ENCODE results near the gene CEP55. TPM values are rescaled to one million over a fixed set of nuclear protein-coding genes. Genes with fewer than 3 reads are reported as not detected.
"Not testable (repeated sequence)": the region's sequence is repeated elsewhere in the genome, so short reads cannot be mapped to it uniquely, and the experiment has no call there.

Gene CEP55
- total RNA-seq, 1 experiment from 2014 or later, result 87.9 TPM

DNA sequence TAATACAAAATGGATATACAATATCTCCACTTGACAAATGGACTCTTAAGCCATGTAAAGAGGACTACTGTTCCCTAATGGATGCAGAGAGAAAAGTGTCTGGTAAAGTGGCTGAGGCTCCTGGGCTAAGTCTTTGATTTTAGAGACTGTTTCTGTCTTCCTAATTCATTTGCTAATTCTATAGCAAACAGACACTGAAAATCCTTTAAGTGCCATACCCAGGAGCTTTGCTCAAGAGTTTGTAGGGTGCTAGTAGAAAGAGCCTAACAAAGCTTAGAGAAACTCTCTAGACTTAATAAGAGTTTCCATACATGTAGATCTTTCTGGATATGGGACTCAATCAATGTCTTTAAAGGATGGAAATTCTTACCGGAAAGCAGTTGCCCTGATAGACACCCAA is 16.7 kb downstream of the CEP55 start:
- DNase-seq (ENCODE audit: low read depth), result no peak

DNA sequence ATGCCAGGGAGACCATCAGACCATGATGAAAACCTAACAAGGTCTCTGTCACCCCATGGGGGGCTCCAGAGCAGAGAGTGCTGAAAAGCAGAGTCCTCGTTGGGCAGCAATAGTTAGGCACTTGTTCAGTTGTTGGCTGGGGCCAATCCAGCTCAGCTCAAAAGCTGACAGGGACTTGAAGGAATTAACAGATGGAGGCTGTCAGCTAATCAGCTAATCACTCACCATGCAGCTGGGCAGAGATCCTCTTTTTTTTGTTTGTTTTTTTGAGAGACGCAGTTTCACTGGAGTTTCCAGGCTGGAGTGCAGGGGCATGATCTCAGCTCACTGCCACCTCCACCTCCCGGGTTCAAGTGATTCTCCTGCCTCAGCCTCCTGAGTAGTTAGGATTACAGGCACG is 18.1 kb downstream of the CEP55 start:
- DNase-seq (ENCODE audit: low read depth), result no peak

DNA sequence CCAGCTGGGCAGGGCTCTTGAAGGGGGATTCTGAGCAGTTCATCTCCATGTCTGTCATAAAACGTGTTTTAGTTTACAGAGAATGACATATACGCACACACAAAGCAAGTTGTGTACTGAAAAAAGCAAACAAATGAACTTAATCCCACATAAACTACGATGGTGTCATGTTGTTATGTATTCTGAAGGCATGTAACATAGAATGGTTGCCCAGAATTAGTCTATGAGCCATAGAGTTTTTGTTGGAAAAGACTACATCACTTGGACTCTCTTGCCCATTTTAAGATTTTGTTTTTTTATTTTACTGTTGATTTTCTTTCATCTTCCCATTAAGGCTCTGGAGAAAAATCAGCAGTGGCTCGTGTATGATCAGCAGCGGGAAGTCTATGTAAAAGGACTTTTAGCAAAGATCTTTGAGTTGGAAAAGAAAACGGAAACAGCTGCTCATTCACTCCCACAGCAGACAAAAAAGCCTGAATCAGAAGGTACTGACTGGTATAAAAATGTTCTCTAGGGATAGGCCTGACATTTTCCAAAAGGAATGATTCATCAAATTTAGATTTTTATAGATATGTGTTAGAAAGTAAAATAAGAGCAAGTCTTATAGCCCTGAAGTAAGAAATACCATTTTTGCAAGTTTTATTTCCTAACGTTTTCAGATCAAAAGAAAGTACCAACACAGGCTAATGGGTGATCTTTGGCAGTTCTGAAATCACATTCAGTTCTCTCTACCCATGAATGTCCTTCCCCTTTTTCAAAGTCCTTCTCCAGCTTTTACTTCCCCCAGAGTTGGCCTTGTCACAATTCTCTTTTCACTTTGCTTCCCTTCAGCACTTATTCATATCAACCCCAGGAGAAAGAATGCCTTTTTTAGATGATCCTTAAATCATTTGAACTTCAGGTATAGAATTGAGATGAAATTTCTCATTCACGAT is 18.9 kb downstream of the CEP55 start:
- no peak for DNase-seq (ENCODE audit: low read depth)

DNA sequence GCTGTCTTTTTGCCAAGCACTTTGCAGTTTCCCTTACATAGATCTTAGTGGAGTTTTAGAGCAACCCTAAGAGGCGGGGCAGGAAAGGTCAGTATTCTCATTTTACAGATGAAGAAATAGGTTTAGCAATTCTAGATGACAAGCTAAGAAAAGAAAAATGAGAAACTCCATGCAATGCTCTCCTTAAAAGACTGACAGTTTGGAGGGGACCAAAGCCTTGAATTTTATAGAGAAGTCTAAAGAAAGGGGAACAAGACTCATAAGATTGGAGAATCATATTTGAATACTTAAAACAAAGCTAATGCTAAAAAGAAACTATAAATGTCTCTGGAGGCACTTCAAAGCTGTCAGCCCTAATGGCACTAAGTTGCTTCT is 19.6 kb downstream of the CEP55 start:
- DNase-seq (ENCODE audit: low read depth), result no peak

DNA sequence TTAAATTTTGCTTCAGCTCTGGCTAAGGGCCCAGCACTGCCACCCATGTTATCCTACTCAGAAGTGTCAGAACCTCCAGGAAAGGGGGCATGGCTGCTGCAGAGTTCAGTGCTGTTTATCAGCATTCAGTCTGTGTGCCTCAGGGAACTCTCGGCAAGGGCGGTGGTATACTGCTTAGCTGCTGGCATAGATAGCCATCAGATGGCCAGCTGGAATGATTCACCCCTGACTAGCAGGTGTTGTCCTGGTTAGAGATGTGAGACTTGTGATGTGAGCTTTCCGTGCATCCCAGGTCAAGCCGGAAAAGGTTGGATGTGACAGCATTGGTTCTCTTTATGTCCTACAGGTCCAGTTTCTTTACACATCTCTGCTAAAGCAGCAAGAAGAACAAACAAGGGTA is 22.1 kb downstream of the CEP55 start:
- DNase-seq (ENCODE audit: low read depth), result no peak

DNA sequence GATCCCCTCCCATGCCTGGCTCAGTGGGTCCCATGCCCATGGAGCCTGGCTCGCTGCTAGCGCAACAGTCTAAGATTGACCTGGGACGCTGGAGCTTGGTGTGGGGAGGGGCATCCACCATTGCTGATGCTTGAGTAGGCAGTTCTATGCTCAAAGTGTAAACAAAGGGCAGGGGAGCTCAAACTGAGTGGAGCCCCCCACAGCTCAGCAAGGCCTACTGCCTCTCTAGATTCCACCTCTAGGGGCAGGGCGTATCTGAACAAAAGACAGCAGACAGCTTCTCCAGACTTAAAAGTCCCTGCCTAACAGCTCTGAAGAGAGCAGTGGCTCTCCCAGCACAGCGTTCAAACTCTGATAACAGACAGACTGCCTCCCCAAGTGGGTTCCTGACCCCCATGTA is 38.9 kb downstream of the CEP55 start:
- DNase-seq (ENCODE audit: low read depth), result no peak

DNA sequence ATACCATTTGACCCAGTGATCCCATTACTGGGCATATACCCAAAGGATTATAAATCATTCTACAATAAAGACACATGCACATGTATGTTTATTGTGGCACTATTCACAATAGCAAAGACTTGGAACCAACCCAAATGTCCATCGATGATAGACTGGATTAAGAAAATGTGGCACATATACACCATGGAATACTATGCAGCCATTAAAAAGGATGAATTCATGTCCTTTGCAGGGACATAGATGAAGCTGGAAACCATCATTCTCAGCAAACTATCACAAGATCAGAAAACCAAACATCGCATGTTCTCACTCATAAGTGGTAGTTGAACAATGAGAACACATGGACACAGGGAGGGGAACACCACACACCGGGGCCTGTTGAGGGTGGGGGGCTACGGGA is 44.5 kb downstream of the CEP55 start:
- DNase-seq (ENCODE audit: low read depth), result not testable (repeated sequence)

DNA sequence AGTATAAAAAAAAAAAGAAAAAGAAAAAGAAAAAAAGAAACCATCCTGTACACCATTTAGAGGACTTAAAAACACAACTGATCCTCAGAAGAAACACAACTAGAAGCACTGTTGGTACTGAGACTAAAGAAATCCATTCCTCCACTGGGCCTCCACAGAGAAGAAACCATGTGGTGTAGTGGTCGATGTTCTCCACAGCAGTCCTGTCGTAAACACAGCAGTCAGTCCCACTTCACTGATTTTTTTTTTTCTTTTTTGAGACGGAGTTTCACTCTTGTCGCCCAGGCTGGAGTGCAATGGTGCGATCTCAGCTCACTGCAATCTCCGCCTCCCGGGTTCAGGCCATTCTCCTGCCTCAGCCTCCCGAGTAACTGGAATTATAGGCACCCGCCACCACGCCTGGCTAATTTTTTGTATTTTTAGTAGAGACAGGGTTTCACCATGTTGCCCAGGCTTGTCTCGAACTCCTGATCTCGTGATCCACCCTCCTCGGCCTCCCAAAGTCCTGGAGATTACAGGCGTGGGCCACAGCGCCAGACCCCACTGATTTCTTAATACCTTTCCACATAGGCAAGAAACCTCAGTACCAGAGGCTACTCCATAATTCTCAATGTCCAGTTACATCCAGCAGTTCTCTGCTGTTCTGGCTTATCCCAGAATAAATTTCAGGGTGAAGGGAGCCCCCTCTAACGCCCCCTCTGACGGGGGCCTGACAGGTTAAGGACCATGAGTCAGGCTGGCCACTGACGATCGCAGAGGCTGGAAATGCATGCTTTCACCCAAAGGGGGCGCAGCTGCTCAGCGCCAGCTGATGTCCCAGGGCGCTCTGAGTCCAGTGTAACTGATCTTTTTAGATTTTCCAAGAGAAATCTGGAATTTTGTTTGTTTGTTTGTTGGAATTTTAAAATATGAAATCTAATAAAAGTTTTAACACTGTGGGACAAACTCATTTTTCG is 45.3 kb downstream of the CEP55 start:
- DNase-seq (ENCODE audit: low read depth), result peak; percentile 41

DNA sequence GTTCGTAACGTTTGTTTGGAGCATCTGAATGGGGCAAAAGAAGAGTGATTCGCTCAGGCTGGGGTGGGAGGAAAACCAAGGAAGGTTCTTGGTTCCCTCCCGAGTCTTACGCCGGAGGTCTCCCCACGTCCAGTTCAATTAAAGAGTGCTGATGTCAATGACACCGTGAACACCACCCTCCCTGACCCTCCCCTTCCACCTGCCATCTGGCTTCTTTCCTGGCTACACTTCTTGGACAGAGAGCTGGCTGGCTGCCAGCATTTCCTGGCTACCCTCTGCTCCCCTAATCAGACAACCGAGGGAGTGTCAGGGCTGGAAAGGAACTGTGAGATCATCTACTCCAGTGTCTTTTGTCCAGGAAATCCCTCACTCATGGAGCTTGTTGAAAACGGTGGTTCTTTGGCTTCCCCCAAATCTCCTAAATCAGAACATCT is 46.0 kb downstream of the CEP55 start:
- peak; percentile 32 for DNase-seq (ENCODE audit: low read depth)

DNA sequence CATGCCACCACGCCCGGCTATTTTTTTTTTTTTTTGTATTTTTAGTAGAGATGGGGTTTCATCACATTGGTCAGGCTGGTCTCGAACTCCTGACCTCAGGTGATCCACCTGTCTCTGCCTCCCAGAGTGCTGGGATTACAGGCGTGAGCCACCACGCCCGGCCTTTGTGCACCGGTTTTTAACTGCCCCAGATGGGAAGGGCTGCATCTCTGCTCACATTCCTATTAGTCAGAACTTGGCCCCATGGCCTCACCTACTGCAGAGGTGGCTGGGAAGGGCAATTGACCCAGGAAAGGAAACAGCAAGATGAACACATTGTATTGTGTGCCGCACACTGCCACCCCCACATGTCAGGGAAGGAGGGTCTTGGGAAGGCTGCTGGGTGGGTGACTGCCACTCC is 50.6 kb downstream of the CEP55 start:
- not testable (repeated sequence) for DNase-seq (ENCODE audit: low read depth)

DNA sequence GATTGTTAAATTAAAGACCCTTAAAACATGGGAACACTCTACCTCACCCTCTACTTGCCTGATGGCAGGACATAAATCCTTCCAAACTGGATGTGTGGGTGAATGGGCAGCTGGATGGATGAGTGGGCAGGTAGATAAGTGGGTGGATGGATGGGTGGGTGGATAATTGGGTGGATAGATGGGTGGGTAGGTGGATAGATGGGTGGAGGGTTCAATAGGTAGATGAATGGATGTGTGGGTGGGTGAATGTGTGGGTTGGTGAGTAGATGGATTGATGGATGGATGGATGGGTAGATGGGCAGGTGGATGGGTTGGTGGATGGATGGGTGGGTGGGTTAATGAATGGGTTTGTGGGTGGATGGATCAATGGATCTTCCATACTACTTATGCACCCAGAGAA is 51.1 kb downstream of the CEP55 start:
- no peak for DNase-seq (ENCODE audit: low read depth)

DNA sequence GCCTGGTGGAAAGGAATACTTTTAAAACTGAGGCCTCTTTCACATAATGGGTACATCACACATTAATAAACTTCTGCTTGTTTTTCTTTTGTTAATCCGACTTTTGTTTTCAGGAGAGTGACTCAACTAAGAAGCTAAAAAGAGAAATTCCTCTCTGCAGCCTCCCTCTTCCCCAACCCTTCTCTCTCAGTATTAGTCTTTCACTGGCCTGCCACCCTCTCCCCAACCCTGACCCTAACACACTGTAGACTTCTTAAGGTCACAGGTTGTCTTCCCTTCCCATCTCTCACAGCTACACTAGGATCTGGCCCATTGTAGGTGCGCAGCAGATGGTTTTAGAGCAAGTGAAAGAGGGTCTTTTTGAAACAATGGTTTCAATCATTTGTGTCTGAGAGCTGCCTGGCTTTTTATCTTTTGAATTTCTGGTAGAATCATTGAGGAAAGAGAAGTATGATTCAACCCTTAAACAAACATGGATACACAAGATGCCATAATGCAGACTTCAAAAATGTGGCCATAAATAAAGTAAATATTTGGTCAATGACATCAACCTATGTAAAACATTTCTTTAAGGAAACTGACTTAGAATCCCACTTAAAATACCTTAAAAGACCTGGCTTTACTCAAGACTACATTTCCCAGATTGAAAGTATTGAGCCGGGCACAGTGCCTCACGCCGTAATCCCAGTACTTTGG is 52.1 kb downstream of the CEP55 start:
- DNase-seq (ENCODE audit: low read depth), result no peak

DNA sequence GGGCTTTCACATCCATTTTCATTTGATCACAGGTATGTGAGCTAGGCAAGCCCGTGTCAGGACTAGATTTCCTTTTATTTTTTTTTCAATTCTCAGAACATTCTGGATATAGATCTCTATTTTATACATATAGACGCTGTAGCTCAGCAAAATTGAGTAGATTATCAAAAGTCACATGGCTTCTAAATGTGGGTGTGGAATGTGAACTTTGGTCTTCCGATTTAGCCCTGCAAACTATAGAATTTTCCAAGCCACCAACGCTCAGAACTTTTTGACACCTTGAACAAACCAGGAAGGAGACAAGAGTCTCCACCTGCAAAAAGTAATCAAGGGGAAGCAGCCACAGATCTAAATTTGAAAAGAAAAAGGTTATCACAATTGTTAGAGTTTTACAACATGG is 54.2 kb downstream of the CEP55 start:
- DNase-seq (ENCODE audit: low read depth), result no peak

DNA sequence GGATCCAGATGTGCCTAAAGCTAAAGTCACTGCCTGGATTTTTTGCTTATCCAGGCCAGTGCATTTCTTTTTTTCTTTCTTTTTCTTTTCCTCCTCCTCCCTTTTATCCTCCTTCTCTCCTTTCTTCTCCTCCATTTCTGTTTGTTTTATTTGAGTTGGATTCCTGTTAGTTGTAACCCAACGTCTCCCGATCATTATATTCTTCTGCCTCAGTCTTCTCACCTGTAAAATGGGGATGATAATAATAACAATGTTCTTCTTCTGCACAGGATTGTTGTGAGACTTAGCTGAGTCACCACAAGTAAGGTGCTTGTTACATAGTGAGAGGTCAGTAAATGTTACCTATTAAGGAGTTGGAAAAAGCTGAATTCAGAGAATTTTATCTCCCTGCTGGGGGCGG is 56.4 kb downstream of the CEP55 start:
- DNase-seq (ENCODE audit: low read depth), result no peak

DNA sequence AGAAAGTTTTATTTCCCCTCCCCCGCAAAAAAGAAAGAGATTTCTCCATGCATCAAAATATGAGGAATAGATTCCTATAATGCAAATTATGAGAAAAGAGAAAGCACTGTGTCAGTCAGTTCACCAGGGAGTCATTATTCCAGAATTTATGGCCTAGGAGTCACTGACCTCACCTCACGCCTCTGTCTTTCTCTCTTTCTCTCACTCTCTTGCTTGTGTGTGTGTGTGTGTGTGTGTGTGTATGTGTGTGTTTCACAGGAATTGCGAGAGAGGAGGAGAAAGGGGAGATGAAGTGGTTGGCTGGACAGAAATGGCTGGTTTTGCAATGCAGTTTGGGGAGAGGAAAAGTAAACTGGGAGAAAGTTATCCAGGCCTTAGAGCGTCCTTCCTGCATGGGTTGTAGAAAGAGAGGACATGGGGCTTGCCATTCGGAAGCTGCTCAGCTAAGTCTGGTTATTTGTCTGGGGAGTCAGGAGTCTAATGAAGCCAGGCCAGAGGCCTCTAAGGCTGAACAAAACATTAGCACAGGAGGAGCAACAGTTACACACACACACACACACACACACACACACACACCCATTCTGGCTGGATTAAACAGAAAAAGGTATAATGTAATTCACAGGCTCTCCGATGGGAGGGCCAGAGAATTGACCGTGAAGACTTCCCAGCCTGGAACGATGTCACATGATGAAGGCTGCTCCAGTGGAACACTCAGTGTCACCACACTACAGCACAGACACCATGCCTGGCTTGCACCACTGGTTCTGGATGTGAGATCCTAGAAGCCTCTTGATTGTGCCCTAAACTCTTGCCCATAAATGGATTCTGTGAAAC is 57.3 kb downstream of the CEP55 start:
- DNase-seq (ENCODE audit: low read depth), result no peak

DNA sequence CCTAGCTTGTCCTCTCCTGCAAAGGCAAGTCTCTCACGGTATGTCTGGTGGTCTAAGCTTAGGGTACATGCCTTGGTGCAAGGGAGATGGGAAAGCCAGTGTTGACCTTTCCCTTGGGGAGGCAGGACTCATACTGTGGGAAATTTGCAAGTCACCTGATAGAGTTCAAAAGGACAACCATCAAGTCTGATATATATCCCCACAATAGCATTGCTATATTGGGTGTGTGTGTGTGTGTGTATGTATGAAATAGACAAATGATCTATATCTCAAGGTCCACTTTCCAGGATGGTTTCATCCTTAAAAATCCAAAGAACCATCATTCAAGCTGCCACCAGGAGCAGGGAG is 57.9 kb downstream of the CEP55 start:
- no peak for DNase-seq (ENCODE audit: low read depth)

DNA sequence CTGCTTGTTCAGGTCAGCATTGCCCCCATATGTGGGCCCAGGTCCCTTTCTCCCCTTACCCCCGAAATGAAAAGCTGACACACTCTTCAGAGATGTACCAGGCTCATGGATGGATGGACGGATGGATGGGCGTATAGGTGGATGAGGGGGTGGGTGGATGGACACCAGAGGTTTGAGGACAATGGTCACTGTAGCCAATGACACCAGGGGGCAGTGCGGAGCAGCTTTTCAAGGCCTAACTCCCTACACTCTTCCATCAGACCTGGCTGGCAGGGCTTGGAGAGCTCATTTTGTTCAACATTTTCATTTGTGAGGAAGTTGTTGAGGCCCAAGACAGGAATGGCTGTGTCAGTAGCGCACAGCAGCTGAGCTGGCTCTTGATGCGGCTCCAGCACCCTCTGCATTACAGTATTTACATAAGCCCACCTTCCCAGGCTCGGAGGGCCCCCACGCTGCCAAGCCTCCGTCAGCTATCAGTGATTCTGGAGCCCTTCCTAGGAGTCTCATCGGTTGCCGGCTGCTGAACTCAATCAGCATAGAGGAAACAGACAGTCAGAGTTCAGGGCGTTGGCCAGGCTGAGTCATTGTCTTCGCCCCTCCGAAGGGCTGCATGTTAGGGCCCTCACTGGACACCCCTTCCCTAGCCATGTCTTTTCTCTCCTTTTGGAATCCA is 58.5 kb downstream of the CEP55 start:
- peak; percentile 72 for DNase-seq (ENCODE audit: low read depth)

DNA sequence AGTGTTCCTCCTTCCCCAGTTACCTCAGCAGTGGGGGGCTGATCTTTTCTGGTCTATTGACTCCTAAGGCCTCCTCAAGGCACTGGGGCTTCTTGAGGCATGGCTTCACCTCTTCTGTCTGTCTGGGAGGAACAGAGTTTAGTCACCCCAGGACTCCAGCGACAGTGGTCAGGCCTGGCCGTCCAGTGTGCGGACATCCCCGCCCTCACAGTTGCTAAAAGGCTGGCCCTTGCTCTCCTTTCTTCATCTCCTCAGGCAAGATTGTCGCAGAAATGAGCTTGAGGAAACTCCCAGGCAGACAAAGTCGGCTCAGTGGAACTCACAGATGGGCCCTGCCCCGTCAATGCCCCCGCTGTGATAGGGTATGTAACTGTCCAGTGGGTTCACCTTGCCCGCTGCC is 63.1 kb downstream of the CEP55 start:
- DNase-seq (ENCODE audit: low read depth), result no peak

DNA sequence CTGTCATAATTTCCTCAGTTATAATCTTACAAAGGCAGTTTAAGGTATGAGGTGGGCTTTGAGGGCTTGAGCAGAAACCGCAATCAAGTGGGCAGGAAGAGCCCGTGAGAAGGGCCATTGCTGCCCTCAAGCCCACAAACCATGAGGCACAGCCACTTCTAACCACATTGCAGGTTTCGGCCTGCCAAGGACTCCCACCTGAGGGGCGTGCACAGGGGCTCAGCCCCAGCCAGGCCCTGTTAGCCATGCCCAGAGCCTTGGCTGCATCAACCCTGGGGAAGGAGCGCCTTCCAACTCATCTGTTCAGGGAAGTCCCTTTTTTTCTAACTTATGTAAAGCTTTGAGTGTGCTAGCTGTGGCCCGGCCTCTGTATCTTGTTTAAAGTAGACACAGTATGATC is 64.1 kb downstream of the CEP55 start:
- no peak for DNase-seq (ENCODE audit: low read depth)

DNA sequence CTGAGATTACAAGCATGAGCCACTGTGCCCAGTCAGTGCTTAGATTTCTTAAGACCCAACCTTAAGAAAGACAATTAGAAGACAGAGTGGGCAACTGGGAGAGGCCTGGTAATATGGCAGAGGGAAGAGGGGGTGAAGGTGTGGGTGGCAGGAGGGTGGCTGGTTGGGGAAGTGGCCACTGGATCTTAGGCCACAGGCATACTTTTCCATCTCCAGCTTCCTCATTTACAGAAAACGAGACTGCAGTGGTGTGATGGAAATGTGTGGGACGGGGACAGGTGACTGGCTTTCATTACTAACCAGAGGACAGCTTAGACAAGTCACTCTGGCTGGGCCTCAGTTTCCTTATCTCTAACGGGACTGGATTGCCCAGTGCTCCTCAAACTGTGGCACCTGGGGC is 69.0 kb downstream of the CEP55 start:
- DNase-seq (ENCODE audit: low read depth), result no peak

All from M059J (cell line).